GM12864 (cell line): ENCODE results near the gene ATG14.

Experiments used
- DNase-seq: peaks from one replicate; pipeline ENCODE4 v3.0.0-alpha.2; 2011; ENCODE audit warnings: low read depth
- H3K4me3 ChIP-seq: 2 replicates; pipeline ENCODE4 v1.5.1; 2011; ENCODE audit warnings: mild to moderate bottlenecking, low read depth, low read length, control low read depth
- TF ChIP-seq, protein P1 (sequence below): IDR thresholded peaks from 2 replicates; pipeline ENCODE4 v1.5.1; 2011; ENCODE audit warnings: low read depth, mild to moderate bottlenecking, moderate library complexity, low read length, control low read depth, inconsistent platforms; ENCODE audit errors: missing control alignments

The ATG14 gene

DNA sequence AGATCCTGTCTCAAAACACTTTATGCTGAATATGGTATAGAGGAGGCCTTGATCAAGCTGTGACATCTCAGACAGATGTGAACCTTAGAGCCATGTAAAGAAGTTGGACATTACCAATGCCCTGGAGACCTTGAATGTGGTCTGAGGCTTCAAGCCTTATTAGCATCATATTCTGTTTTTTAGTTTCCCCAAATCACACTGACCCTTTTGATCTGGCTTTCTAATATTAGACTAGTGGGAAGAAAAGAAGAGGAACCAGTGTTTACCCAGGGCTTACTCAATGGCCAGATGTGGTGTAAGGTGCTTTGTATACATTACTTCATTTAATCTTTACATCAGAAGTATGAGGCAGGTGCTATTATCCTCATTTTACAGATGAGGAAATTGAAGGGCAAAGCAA lies 39.4 kb upstream of the ATG14 start:
- TF ChIP-seq, protein P1, sequence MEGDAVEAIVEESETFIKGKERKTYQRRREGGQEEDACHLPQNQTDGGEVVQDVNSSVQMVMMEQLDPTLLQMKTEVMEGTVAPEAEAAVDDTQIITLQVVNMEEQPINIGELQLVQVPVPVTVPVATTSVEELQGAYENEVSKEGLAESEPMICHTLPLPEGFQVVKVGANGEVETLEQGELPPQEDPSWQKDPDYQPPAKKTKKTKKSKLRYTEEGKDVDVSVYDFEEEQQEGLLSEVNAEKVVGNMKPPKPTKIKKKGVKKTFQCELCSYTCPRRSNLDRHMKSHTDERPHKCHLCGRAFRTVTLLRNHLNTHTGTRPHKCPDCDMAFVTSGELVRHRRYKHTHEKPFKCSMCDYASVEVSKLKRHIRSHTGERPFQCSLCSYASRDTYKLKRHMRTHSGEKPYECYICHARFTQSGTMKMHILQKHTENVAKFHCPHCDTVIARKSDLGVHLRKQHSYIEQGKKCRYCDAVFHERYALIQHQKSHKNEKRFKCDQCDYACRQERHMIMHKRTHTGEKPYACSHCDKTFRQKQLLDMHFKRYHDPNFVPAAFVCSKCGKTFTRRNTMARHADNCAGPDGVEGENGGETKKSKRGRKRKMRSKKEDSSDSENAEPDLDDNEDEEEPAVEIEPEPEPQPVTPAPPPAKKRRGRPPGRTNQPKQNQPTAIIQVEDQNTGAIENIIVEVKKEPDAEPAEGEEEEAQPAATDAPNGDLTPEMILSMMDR = no peak
- DNase-seq = no peak
- no peak overlapping the region for H3K4me3 ChIP-seq

DNA sequence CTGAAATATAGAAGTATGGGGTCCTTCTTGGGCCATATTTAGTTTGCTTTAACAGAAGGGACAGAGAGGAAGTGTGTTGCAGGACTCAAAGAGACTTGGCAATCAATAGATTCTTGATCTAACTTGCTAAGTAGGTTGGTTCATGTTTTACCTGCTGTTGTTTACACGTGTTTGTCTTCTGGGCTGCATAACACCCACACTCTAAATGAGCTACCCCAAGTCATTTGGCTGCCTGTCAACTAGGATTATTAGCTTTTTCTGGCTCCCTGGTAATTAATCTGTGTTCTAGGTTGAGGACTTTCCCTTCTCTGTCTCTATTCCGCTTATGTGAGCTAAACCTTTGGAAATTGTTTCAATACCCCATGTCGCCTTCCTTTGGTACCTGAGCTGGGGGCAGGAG lies 38.9 kb upstream of the ATG14 start:
- H3K4me3 ChIP-seq = no peak overlapping the region

GRCh38 chr14:55450124-55450523 lies 38.5 kb upstream of the ATG14 start:
- TF ChIP-seq, protein P1 = no peak
- H3K4me3 ChIP-seq = no peak overlapping the region
- no peak for DNase-seq

More for the DNA sequence above, 38.9 kb upstream of the ATG14 start:
- DNase-seq = no peak
- TF ChIP-seq, protein P1 = no peak

DNA sequence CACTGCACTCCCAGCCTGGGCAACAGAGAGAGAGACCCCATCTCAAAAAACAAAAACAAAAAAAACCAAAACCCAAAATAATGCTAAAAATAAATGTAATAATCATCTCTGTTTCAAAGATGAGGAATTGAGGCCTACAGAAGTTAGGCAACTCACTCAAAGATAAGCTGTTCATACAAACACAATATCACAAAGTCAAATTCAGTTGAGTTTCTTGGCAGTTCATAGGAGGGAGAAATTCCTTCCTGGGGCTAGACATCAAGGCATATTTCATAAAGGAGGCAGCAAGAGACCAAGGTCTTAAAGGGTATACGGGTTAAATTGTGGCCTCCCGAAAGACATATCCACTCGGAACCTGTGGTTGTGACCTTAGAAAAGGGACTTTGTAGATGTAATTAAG lies 37.5 kb upstream of the ATG14 start:
- TF ChIP-seq, protein P1 = no peak
- DNase-seq = no peak
- no peak overlapping the region for H3K4me3 ChIP-seq

- no peak for DNase-seq
- TF ChIP-seq, protein P1 = no peak
- H3K4me3 ChIP-seq = no peak overlapping the region
These were observed 36.5 kb upstream of the ATG14 start for GRCh38 chr14:55448141-55448614.

GRCh38 chr14:55446833-55447232 lies 35.2 kb upstream of the ATG14 start:
- no peak overlapping the region for H3K4me3 ChIP-seq
- TF ChIP-seq, protein P1 = no peak
- no peak for DNase-seq

- H3K4me3 ChIP-seq = no peak overlapping the region
- no peak for DNase-seq
- TF ChIP-seq, protein P1 = peak; percentile 65
These were observed 34.6 kb upstream of the ATG14 start for GRCh38 chr14:55446127-55446736.
